Stimulated activated CD8-positive, alpha-beta memory T cell treated with anti-CD3 and anti-CD28 coated beads, Interleukin-7, amount 100 ng/mL, for 1 hour (primary cell): ENCODE measurements around the gene DNAH8.
"Not testable (repeated sequence)": the region's sequence is repeated elsewhere in the genome, so short reads cannot be mapped to it uniquely, and the experiment has no call there.

Source experiments
- DNase-seq, 2 donors: peaks; one replicate each; pipeline ENCODE4 v3.0.0-alpha.2; 2020; ENCODE audit warnings: low read depth in 2 of 2

The DNAH8 gene

DNA sequence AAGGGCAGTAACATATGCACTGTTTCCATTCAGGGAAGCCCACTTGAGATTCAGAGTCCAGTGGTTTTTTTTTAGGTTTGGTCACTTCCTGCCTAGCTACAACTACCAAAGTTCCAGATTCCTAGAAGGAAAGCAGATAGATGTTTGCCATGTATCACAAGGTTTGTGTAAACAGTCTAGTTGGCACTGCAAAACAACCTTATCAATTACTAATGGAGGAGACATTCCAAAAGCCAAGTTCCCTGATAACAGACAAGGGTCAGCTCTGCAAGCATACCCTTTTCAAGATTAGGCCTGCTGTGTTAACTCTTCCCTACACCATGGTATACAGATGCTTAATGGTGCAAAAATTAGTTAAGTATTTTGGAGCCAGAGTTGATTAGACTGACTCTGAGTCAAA, 192.2 kb downstream of the DNAH8 start:
- DNase-seq = no peak

- DNase-seq = no peak
Observed at GRCh38 chr6:38909015-38909730, 194.1 kb downstream of the DNAH8 start.

DNA sequence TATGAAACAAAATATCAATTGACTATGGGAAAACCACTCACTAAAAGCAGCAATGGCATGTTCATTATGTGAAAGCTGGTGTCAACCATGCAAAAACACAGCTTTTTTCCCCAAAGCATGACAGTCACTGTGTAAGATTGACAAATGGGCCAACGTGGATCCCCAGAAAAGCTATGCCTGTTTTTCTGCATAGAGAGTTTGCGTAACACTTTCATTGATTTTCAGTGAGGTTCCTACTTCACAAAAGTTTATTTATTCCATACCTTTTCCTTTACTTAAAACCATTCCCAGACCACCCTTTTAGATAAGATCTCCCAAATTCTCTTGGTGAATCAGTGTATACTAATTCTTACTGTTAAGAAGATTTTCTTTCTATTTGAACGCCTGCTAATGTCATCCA, 195.1 kb downstream of the DNAH8 start:
- no peak for DNase-seq

DNA sequence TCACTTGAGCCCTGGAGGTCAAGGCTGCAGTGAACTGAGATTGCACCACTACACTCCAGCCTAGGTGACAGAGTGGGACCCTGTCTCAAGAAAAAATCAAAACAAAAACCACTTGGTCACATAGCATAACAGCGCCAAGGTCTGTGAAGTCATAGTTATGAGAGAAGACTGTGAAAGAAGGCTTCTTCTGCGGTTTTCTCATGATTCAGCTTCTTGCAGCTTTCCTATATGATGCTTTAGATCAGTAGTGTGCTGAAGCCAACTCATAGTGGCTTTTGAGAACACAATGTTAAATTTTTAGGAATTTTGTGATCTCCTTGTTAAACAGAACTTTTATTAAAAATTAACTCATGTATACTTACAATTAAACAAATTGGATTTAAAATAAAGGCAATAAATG, 197.3 kb downstream of the DNAH8 start:
- no peak for DNase-seq

GRCh38 chr6:38915205-38915925, 200.3 kb downstream of the DNAH8 start:
- no peak for DNase-seq

- DNase-seq = not testable (repeated sequence)
Observed at GRCh38 chr6:38921540-38921939, 206.4 kb downstream of the DNAH8 start.

DNA sequence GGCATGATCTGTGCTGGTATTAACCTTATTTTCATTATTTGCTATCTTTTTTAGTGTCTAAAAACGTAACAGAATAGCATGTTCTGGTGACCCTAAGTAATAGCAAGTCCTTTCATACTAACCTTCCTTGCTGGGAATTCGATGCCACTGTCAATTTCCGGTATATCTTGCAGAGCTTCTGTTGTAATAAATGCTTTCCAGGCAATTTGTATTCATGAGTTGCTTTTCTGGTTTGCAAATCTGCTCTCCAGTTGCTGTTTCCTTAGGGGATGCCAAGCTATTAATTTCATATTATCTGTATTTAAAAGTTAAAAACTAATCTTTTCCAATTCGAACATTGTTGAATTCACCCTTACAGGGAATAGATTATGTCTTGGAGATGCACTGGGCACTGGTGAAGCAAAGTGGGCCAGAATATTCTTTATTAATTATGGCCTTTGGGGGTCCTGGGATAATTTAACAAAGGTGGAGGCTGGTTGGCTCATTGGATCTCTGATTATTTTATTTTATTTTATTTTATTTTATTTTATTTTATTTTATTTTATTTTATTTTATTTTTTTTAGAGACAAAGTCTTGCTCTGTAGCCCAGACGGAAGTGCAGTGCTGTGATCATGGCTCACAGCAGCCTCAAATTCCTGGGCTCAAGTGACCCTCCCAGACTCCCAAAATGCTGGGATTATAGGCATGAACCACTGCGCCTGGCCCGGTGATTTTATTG, 209.8 kb downstream of the DNAH8 start:
- DNase-seq = no peak

- DNase-seq = no peak
Observed at GRCh38 chr6:38929560-38929959, 214.4 kb downstream of the DNAH8 start.

GRCh38 chr6:38933426-38933825, 218.3 kb downstream of the DNAH8 start:
- DNase-seq = no peak

GRCh38 chr6:38935051-38935450, 219.9 kb downstream of the DNAH8 start:
- DNase-seq = no peak

DNA sequence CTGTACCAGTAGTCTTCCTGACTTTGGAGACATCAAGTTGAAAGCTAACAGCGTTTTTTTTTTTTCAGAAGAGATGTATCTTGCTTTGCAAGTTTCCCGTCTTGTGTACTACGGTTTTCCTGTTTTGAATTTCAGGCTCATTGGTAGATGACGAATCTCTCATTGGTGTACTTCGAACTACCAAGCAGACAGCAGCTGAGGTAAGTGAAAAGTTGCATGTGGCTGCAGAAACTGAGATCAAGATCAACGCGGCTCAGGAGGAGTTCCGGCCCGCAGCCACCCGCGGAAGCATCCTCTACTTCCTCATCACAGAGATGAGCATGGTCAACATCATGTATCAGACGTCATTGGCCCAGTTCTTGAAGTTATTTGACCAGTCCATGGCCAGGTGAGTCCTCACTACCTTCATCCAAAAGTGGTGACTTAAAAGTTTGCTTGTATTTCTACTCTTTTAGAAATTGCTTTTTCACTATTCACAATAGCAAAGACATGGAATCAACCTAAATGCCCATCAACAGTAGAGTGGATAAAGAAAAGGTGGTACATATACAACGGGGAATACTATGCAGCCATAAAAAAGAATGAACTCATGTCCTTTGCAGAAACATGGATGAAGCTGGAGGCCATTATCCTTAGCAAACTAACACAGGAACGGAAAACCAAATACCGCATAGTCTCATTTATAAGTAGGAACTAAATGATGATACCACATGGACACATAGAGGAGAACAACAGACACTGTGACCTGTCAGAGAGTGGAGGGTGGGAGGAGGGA, 222.9 kb downstream of the DNAH8 start:
- no peak for DNase-seq

- no peak for DNase-seq
Observed at GRCh38 chr6:38938741-38939140, 223.6 kb downstream of the DNAH8 start.

DNA sequence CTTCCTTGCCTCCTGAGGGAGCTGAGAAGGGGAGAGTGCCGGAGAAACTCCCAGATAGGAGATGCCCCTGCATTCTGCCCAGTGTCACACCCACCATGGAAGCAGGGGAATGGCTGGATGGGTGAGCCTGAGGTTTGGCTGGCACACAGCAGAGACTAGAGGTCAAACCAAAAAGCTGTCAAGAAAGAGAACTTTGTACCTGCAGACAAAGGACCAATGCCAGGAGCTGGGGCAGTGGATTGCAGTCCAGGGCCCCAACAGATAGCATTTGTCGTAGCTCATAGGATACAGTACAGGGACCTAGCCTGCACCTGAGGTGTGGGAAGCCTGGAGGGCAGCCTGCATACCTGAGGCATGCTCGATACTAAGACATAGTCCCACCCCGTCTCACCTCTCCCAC, 227.3 kb downstream of the DNAH8 start:
- DNase-seq = no peak

DNA sequence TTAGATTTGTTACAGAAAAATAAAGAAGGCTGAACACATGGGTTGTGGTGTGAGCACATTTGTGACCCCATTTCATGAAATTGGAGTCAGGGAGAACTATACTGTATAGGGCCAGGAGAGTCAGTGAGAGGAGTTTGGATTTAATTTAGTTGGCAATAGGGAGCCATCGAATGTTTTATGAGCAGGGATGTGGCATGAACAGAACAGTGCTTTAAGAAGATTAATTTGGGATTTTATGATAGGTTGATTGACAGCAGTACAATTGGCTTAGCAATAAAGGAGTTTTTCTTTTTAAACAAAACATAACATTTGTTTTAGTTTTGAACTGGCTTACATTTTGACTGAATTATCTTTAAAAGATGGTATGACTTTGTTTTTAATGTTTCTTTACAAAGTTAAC, 227.9 kb downstream of the DNAH8 start:
- DNase-seq = no peak

- DNase-seq = no peak
Observed at GRCh38 chr6:38943964-38944363, 228.9 kb downstream of the DNAH8 start.

DNA sequence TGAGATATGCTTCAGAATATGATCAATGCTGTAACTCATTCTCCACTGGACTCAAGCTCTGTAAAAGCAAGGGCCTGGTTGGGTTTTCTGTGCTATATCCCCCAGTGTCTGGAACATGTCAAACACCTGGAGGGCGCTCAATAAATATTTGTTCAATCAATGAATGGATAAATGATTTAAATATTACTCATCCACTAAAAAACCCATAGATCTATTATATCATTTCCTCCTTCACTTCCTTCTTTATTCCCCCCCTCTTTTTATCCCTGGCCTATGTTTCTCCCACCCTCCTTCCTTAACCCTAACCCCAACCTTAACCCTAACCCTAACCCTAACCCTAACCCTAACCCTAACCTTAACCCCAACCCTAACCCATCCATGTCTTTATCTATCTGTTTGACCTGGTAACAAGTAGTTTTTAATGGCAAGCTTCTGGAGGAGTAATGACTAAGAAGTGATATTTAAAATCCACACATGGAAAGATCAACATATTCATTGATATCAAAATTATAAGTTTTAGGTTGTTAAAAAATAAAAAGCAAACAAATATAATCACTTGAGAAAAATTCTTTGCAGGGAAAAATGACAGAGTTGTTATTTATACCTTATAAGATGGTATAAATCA, 229.7 kb downstream of the DNAH8 start:
- no peak for DNase-seq

DNA sequence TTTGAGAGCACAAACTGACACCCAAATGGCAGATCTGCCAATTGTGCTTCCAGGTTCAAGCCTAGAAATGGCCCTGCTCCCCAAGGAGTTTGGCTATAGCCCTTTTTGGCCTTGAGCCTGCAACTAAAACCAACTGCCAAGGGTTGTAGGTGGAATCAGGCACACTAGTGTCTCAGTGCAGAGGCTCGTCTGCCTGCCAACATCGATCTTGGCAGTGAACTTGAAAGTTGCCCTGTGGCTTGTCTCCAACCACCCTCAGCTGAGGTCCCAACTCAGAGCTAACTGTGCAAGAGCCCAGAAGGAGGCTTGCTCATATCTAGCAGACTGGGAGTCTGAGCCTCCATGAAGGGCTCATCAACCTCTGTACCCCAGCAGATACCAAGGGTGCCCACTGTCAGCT, 240.8 kb downstream of the DNAH8 start:
- DNase-seq = no peak

DNA sequence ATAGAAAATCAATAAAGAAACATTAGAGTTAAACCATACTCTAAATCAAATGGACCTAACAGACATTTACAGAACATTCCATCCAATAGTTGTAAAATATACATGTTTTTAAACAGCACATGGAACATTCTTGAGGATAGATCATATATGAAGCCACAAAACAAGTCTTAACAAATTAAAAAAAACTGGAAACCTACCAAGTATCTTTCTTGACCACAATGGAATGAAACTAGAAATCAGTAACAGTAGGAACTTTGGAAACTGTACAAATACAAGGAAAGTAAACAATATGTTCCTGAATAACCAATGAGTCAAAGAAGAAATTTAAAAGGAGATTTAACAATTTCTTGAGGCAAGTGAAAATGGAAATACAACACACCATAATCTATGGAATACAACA, 242.3 kb downstream of the DNAH8 start:
- no peak for DNase-seq

DNA sequence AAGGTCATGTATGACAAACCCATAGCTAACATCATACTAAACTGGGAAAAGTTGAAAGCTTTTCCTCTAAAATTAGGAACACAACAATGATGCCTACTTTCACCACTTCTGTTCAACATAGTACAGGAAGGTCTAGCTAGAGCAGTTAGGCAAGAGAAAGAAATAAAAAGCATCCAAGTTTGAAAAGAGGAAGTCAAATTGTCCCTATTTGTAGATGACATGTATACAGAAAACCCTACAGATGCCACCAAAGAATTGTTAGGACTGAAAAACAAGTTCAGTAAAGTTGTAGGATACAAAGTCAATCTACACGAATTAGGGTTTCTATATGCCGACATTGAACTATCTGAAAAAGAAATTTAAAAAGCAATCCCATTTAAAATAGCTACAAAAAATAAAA, 244.0 kb downstream of the DNAH8 start:
- DNase-seq = no peak

GRCh38 chr6:38968702-38969149, 253.6 kb downstream of the DNAH8 start:
- no peak for DNase-seq
